HEK293 (cell line): Measurements from ENCODE around the gene KIRREL3.

Experiments
- CTCF ChIP-seq: fragments of 450-650 bp; formaldehyde crosslinking; IDR thresholded peaks from 2 replicates; pipeline ENCODE4 v1.5.1; 2016; ENCODE audit warnings: missing biosample characterization, missing genetic modification characterization
- PRDM10 ChIP-seq: fragments of 450-650 bp; formaldehyde crosslinking; IDR thresholded peaks from 2 replicates; pipeline ENCODE4 v1.5.1; 2016; ENCODE audit warnings: missing biosample characterization, missing genetic modification characterization
- SP3 ChIP-seq: fragments of 450-650 bp; formaldehyde crosslinking; IDR thresholded peaks from 2 replicates; pipeline ENCODE4 v1.5.1; 2016; ENCODE audit warnings: missing biosample characterization, missing genetic modification characterization
- ZBTB17 ChIP-seq: fragments of 450-650 bp; formaldehyde crosslinking; IDR thresholded peaks from 2 replicates; pipeline ENCODE4 v1.5.1; 2016; ENCODE audit warnings: missing biosample characterization, missing genetic modification characterization
- ZBTB20 ChIP-seq: fragments of 450-650 bp; formaldehyde crosslinking; IDR thresholded peaks from 2 replicates; pipeline ENCODE4 v1.5.1; 2016; ENCODE audit warnings: missing biosample characterization, missing genetic modification characterization
- ZEB2 ChIP-seq: fragments of 450-650 bp; formaldehyde crosslinking; IDR thresholded peaks from 2 replicates; pipeline ENCODE4 v1.5.1; 2016; ENCODE audit warnings: missing biosample characterization, missing genetic modification characterization
- ZIC2 ChIP-seq: fragments of 450-650 bp; formaldehyde crosslinking; IDR thresholded peaks from 2 replicates; pipeline ENCODE4 v1.5.1; 2016; ENCODE audit warnings: missing biosample characterization, missing genetic modification characterization
- ZNF121 ChIP-seq: fragments of 450-650 bp; formaldehyde crosslinking; IDR thresholded peaks from 2 replicates; pipeline ENCODE4 v1.5.1; 2016; ENCODE audit warnings: missing biosample characterization, missing genetic modification characterization
- ZNF670 ChIP-seq: fragments of 450-650 bp; formaldehyde crosslinking; IDR thresholded peaks from 2 replicates; pipeline ENCODE4 v1.5.1; 2016; ENCODE audit warnings: missing biosample characterization, missing genetic modification characterization, low read depth
- TF ChIP-seq, protein P1 (sequence below): fragments of 450-650 bp; formaldehyde crosslinking; IDR thresholded peaks from 2 replicates; pipeline ENCODE4 v1.5.1; 2016; ENCODE audit warnings: missing biosample characterization, missing genetic modification characterization, low read depth

GRCh38 chr11:126751242-126751641 lies 249.3 kb downstream of the KIRREL3 start:
- TF ChIP-seq, protein P1, sequence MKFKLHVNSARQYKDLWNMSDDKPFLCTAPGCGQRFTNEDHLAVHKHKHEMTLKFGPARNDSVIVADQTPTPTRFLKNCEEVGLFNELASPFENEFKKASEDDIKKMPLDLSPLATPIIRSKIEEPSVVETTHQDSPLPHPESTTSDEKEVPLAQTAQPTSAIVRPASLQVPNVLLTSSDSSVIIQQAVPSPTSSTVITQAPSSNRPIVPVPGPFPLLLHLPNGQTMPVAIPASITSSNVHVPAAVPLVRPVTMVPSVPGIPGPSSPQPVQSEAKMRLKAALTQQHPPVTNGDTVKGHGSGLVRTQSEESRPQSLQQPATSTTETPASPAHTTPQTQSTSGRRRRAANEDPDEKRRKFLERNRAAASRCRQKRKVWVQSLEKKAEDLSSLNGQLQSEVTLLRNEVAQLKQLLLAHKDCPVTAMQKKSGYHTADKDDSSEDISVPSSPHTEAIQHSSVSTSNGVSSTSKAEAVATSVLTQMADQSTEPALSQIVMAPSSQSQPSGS (tag by site-specific recombination): no peak
- TF ChIP-seq CTCF (tag by site-specific recombination) (no peak), ZBTB20 (no peak), SP3 (tag by site-specific recombination) (no peak), ZBTB17 (tag by site-specific recombination) (no peak), ZNF670 (tag by site-specific recombination) (no peak), ZNF121 (no peak), ZEB2 (tag by site-specific recombination) (no peak), ZIC2 (tag by site-specific recombination) (no peak), PRDM10 (tag by site-specific recombination) (no peak)
